HFFc6 (cell line): ENCODE measurements around the gene ST3GAL3. TPM values are rescaled to one million over a fixed set of nuclear protein-coding genes. Genes with fewer than 3 reads are reported as not detected.

ENCODE experiments used
- DNase-seq: peaks from one replicate; pipeline ENCODE4 v3.0.0-alpha.2; 2018
- H3K27ac Mint-ChIP-seq: 2 replicates; pipeline ENCODE4 v1.8.0; 2020; ENCODE audit warnings: mild to moderate bottlenecking, mixed read lengths
- H3K27me3 Mint-ChIP-seq: 2 replicates; pipeline ENCODE4 v1.8.0; 2021; ENCODE audit warnings: mild to moderate bottlenecking, moderate library complexity, mixed read lengths; ENCODE audit not compliant: insufficient read depth
- H3K36me3 Mint-ChIP-seq: 2 replicates; pipeline ENCODE4 v1.8.0; 2021; ENCODE audit warnings: low read depth, mixed read lengths
- H3K4me1 Mint-ChIP-seq: 2 replicates; pipeline ENCODE4 v1.8.0; 2020; ENCODE audit warnings: low read depth, mixed read lengths
- H3K4me3 Mint-ChIP-seq: 2 replicates; pipeline ENCODE4 v1.8.0; 2020; ENCODE audit warnings: mild to moderate bottlenecking, moderate library complexity, mixed read lengths
- H3K9me3 Mint-ChIP-seq: 2 replicates; pipeline ENCODE4 v1.8.0; 2020; ENCODE audit warnings: mild to moderate bottlenecking, mixed read lengths
- total RNA-seq, 6 experiments: library from RNA; stranded (reverse); fragmentation: NEBNext Ultra II Directional; extraction: Animal tissue kit (Norgen Biotek cat#: 25700); gene quantifications; 2 replicates in 1 of 6; 3 replicates in 5 of 6; pipeline ENCODE4 v1.2.3, GENCODE V29; 2021
- TF ChIP-seq, protein P1 (sequence below): fragments of 200-600 bp; sonication (generic); IDR thresholded peaks from 2 replicates; pipeline ENCODE4 v1.5.0; 2021; ENCODE audit warnings: antibody characterized with exemption, mild to moderate bottlenecking

Gene ST3GAL3
- total RNA-seq, 6 experiments from 2014 or later: 15.2 to 22.3 (median 18.0) TPM

DNA sequence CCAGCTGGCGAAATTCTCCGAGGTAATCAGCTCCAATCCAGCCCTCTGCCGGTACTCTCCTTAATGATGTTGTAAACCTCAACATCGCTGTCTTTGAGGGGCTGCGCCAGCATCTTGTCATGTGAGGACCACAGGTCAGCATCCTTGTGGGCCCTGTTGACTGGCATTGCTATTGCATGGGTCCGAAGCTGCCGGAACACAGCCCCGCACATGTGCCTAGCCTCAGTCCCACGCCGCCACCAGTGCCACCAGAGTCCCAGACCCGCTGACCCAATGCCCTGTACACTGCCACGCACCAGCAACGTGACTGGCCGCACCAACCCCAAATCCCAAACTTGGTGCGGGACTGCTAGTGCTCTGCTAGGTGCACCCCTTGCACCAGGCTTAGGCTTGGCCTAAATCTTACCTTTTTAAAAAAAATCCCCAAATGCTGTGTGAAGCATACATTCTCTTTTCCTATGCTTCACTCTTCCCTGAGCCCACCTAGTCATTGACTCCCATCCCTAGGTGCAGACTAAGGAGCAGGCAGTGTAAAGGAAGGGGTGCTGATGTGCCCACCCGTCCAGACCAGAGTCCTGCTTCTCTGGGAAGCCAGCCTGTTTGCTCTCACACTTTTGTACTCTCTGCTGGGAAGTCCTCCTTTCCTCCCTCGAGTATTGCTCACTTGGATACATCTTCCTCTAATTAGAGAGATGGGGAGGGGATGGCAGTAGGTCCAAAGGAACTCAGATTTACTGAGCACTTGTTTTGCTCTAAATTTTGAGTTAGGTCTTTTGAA, 144.4 kb downstream of the ST3GAL3 start:
- Mint-ChIP-seq H3K4me3 (no peak overlapping the region), H3K4me1 (peaks cover 50% of the 10 kb centered on the region), H3K9me3 (no peaks in the 10 kb centered on the region), H3K27me3 (no peaks in the 10 kb centered on the region; the same call in 1 of the 2 replicates), H3K27ac (no peak overlapping the region), H3K36me3 (peaks cover 17% of the 10 kb centered on the region)
- DNase-seq: no peak
- TF ChIP-seq, protein P1, sequence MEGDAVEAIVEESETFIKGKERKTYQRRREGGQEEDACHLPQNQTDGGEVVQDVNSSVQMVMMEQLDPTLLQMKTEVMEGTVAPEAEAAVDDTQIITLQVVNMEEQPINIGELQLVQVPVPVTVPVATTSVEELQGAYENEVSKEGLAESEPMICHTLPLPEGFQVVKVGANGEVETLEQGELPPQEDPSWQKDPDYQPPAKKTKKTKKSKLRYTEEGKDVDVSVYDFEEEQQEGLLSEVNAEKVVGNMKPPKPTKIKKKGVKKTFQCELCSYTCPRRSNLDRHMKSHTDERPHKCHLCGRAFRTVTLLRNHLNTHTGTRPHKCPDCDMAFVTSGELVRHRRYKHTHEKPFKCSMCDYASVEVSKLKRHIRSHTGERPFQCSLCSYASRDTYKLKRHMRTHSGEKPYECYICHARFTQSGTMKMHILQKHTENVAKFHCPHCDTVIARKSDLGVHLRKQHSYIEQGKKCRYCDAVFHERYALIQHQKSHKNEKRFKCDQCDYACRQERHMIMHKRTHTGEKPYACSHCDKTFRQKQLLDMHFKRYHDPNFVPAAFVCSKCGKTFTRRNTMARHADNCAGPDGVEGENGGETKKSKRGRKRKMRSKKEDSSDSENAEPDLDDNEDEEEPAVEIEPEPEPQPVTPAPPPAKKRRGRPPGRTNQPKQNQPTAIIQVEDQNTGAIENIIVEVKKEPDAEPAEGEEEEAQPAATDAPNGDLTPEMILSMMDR: no peak

DNA sequence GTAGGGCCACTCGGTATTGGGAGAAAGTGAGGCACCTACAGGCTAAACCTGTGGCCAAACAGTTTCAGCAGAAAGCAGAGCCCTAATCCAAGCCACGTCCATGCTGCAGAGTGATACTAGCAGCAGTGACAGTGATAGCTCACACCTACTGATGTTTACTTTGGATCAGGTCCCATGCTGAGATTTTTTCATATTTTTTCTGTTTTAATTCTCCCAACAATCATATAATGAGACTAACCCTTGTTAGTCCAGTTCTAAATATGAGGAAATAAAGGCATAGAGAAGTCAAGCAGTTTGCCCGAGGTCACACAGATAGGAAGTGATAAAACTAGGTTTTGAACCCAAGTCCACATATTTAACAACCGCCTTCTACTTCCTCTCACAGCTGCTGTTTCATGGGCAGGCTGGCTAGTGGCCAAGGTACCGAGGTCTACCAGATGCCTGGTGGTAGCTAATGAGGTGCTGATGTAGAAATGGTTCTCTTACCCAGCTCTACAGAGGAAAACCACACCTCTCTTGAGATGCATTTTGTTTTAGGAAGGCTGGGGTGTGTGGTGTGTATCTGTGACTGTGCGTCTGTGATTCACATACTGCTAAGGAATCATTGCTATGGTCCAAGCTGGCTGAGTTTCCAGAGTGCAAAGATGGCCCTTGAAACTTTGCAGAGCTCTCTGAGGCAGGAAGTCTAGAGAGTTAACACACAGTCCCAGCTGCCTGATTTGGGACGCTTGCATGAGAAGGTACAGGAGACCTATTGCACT, 146.0 kb downstream of the ST3GAL3 start:
- peaks cover 42% of the 10 kb centered on the region for H3K4me1 Mint-ChIP-seq
- no peak overlapping the region for H3K27ac Mint-ChIP-seq
- H3K36me3 Mint-ChIP-seq: peaks cover 20% of the 10 kb centered on the region
- peaks cover 1% of the 10 kb centered on the region; the same call in 1 of the 2 replicates for H3K27me3 Mint-ChIP-seq
- TF ChIP-seq, protein P1: no peak
- no peaks in the 10 kb centered on the region for H3K9me3 Mint-ChIP-seq
- DNase-seq: peak; percentile 68
- no peak overlapping the region for H3K4me3 Mint-ChIP-seq

DNA sequence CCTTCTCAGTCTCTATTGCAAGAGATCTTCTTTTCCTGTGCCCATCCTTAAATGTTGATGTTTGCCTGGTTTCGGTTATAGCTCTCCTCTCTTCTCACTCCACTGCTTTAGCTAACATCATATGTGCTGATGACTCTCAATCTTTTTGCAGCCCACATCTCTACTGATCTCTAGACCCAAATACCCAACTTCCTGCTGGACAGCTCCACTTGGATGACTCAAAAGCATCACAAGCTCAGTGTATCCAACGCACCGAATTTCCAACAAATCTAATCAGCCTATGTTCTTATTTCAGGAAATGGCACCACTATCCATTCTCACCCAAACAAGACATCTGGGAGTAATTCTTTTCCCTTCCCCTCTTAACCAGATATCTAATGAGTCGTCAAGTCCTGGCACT, 147.1 kb downstream of the ST3GAL3 start:
- Mint-ChIP-seq H3K4me3 (no peak overlapping the region), H3K4me1 (peaks cover 44% of the 10 kb centered on the region), H3K9me3 (no peaks in the 10 kb centered on the region), H3K36me3 (peaks cover 20% of the 10 kb centered on the region), H3K27me3 (peaks cover 4% of the 10 kb centered on the region; the same call in 1 of the 2 replicates), H3K27ac (no peak overlapping the region)
- DNase-seq: no peak
- TF ChIP-seq, protein P1: no peak

DNA sequence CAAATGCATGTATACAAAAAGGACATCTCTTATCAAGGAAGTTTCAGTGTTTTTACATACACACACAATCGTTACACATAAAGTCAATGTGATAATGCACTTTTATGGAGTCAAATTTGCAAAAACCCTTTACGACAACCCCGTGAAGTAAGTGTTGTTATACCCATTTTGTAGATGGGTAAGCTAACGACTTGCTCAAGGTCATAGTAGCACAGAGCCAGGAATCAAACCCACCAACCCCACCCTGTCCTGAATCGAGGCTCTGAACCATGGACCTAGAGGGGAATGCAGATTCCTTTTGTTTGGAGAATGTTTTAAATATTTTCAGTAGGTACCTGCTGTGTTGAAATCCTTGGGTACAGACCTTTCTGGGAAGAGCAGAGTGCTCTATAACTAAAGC, 148.9 kb downstream of the ST3GAL3 start:
- Mint-ChIP-seq H3K4me1 (peaks cover 56% of the 10 kb centered on the region), H3K36me3 (peaks cover 24% of the 10 kb centered on the region), H3K27me3 (peaks cover 4% of the 10 kb centered on the region; the same call in 1 of the 2 replicates), H3K4me3 (no peak overlapping the region), H3K27ac (no peak overlapping the region), H3K9me3 (no peaks in the 10 kb centered on the region)
- DNase-seq: no peak
- TF ChIP-seq, protein P1: no peak

DNA sequence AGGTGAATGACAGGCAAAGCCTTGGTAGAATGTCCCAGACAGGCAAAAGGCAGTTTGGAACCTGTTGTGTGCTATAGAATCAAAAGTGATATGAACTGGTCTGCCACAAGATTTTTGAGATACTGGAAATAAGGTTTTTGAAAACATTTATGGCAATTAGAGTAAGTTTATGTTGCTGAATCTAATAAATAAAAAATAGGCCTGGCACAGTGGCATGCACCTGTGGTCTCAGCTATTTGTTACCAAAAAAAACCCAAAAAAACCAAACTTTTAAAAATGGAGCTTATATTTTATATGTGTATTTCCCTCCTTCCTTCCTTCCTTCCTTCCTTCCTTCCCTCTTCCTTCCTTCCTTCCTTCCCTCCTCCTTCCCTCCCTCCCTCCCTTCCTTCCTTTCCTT, 149.8 kb downstream of the ST3GAL3 start:
- Mint-ChIP-seq H3K27ac (no peak overlapping the region), H3K27me3 (peaks cover 4% of the 10 kb centered on the region; the same call in 1 of the 2 replicates), H3K4me1 (peaks cover 61% of the 10 kb centered on the region), H3K9me3 (no peaks in the 10 kb centered on the region), H3K36me3 (peaks cover 27% of the 10 kb centered on the region), H3K4me3 (no peak overlapping the region)
- no peak for DNase-seq
- TF ChIP-seq, protein P1: no peak
